Fibroblast of skin of right biceps (primary cell): ENCODE measurements around the gene GABRB1.
"Not testable (repeated sequence)": the region's sequence is repeated elsewhere in the genome, so short reads cannot be mapped to it uniquely, and the experiment has no call there.

ENCODE experiments used
- DNase-seq: peaks from one replicate; pipeline ENCODE4 v3.0.0-alpha.2; 2013

Gene GABRB1

DNA sequence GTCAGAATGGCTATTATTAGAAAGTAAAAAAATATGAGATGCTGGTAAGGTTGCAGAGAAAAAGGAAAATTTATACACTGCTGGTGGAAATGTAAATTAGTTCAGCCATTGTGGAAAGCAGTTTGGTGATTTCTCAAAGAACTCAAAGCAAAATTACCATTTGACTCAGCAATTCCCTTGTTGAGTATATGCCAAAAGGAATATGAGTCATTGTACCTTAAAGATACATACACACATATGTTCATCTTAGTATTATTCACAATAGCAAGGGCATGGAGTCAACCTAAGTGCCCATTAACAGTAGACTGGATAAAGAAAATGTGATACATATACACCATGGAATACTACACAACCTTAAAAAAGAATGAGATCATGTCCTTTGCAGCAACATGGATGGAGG is 284.0 kb downstream of the GABRB1 start:
- peak; percentile 50 for DNase-seq

DNA sequence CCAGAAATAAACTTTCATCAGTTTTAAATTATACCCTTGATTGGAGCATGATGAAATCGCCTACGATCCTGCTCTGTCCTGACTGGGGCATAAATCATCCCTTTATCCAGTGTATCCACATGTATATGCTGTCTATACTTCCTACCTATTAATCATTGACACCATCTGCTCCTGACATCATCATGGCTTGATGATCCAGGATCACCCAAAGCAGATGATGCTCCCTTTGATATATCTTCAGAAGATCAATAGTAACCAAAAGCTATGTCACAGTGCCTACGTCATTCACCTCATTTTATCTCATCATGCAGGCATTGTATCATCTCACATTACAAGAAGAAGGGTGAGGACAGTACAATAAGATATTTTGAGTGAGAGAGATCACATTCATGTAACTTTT is 294.7 kb downstream of the GABRB1 start:
- no peak for DNase-seq

GRCh38 chr4:47330866-47331265 is 299.5 kb downstream of the GABRB1 start:
- DNase-seq: no peak

DNA sequence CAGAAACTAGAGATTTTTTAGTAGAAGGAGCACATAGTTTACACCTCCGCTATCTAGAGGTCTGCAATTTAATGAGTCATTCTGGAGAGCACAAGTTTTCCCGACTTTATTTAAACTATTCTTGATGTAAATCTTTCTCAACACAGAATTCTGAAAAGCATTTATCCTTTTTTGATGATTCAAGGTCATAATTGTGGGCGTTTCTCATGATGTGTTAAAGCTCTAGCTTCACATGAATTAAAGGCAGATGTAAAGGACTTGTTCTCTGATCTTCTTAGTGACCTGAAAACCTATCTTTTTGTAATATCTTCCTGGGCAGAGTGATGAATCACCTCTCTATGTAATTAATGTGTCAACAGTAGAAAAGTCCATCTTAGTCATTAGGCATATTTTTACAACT is 303.3 kb downstream of the GABRB1 start:
- DNase-seq: peak; percentile 1

GRCh38 chr4:47337893-47338292 is 306.5 kb downstream of the GABRB1 start:
- DNase-seq: no peak

DNA sequence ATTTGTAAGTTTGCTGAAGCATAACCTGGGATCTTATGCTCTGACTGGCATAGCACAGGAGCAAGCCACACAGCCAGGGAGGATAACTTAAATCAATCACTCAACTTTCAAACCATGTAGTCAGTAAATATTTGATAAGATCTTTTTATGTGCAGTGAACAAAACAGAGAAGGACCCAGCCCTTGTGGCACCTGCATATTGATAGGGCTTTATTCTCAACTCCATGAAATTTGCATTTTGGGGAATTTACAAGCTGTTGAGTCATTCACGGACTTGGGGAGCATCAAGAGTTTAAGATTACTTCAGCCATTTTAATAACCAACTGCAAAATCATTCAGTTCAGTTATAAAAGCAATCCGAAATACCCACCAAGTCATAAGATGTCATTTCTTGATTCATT is 309.5 kb downstream of the GABRB1 start:
- no peak for DNase-seq

- no peak for DNase-seq
Observed at GRCh38 chr4:47342796-47343195, 311.4 kb downstream of the GABRB1 start.

DNA sequence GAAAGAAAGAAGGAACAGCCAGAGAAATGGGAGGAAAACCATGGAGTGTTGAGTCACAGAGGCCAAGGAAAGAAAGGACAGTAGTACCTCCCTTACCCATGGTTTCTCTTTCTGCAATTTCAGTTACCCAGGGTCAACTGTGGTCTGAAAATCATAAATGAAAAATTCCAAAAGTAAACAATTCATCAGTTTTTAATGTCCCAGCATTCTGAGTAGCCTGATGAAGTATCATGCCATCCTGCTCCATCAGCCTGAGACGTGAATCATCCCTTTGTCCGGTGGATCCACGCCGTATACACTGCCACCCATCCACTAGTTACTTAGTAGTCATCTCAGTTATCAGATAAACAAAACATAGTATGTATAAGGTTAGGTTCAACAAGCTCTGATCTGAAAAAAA is 318.0 kb downstream of the GABRB1 start:
- DNase-seq: peak; percentile 14

- DNase-seq: no peak
Observed at GRCh38 chr4:47355568-47355967, 324.2 kb downstream of the GABRB1 start.

DNA sequence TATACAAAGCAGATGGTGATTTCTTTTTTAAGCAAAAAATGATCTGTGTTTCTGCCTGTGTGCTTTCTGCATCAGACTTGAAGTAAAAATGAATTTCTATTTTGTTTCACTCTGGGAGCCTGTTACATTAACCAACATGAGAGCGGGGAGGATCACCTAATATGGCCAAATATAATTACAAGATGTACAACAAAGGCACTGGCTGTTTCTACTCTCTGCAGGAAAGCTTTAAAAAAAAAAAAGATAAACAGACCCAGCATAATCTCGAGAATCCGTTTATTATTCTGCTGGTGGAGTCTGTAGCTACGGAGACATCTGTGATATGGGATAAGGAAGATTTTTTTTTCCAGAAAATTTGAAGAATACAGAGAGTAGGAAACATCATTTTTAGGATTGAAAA is 328.5 kb downstream of the GABRB1 start:
- DNase-seq: no peak

GRCh38 chr4:47367761-47368160 is 336.4 kb downstream of the GABRB1 start:
- DNase-seq: no peak

DNA sequence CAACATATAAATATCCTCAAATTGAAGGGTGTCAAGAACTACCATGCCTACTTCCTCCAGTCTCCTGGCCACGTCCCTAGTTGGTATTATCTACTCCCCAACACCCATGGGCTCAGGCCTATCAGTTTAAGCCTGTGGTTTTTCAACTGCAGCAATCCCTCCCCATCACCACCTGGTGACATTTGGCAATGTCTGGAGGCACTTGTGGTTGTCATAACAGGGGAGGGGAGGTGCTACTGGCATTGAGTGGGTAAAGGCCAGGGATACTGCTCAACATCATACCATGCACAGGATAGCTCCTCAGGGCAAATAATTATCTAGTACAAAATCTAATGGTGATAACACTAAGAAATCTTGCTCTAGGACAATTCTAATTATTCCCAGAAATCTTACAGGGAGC is 336.8 kb downstream of the GABRB1 start:
- no peak for DNase-seq

GRCh38 chr4:47372561-47372960 is 341.2 kb downstream of the GABRB1 start:
- no peak for DNase-seq

GRCh38 chr4:47373174-47373573 is 341.8 kb downstream of the GABRB1 start:
- no peak for DNase-seq

DNA sequence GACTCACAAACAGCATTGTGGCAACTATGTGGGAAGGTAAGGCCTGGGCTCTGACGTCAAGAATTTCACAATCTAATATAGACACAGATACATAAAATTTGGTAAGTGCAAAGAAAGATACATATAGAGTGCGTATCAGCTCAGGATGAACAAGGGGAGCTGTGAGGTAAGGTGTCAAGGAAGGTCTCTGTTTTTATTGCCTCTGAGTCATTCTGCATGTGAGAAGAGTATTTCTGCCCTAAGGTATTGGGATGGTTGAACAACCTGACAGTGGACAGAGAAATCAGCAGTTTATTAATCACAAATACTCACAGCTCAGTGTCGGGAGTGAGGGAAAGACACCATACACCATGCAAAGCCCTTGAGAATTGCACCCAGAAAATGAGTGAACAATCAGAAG is 342.3 kb downstream of the GABRB1 start:
- no peak for DNase-seq

DNA sequence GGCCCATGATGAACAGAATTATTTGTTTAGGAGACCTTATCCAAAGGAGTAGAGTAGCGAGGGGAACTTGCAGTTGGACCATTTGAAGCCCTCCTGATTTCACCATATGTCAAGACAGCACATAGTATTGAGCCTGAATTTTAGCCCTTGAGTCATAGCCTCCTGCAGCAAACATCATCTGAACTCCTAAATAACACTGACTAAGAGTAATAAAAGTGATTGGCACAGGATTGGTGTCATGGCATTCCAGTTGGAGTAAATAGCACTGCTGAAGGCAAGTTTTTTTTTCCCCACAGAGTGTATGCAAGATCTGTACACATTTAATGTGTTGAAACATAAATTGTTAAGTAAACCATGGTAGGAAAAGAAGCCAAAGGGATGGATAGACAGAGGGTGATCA is 343.1 kb downstream of the GABRB1 start:
- peak; percentile 2 for DNase-seq

DNA sequence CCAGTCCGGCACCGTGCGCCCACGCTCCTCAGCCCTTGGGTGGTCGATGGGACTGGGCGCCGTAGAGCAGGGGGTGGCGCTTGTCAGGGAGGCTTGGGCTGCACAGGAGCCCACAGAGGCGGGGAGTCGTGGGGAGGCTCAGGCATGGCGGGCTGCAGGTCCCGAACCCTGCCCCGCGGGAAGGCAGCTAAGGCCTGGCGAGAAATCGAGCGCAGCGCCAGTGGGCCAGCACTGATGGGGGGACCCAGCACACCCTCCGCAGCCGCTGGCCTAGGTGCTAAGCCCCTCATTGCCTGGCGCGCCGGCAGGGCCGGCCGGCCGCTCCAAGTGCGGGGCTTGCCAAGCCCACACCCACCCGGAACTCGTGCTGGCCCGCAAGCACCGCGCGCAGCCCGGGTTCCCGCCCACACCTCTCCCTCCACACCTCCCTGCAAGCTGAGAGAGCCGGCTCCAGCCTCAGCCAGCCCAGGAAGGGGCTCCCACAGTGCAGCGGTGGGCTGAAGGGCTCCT is 346.7 kb downstream of the GABRB1 start:
- not testable (repeated sequence) for DNase-seq

DNA sequence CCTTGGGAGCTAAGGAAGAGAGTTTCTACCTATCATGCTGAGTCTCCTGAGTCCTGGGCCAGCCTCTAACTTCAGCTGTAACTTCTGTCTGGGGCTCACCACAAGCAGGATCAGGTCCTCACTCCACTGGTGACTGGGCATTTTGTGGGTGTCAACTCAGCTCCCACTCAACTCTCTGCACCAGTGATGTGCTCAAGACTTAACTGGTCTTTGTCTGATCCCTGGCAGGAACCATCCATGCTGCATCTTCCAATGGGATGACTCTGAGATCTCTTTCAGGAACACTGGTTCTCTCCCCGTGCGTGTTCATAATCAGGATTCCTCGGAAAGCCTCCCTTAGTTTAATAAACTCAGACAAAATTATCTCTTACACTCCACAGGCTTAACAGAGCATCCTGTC is 349.8 kb downstream of the GABRB1 start:
- DNase-seq: no peak

GRCh38 chr4:47382846-47383360 is 351.5 kb downstream of the GABRB1 start:
- no peak for DNase-seq

DNA sequence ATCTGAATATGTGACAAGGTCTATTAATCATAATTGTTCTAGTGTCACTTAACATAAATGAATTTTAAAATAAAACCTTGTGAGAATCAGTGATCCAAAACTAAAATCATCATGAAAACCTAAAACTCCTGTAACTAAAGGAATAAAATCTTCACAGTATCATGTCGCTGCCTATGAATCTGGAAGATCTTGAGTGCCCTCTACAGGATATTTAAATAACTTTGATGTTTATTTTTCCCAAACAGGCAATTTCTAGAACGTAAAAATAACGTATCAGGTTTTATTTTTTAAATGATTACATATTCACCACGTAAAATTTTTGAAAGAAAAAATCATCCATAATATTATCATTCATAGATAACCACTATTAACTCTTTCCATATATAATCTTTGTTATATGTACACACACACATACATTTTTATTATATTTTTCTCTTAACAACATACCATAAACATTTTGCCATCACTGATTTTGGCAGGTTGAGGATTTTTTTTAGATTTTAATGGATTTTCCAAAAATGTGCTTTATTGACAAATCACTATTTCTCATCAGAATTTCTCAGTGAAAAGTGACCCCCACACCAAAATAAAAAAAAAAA is 352.6 kb downstream of the GABRB1 start:
- DNase-seq: peak; percentile 43

DNA sequence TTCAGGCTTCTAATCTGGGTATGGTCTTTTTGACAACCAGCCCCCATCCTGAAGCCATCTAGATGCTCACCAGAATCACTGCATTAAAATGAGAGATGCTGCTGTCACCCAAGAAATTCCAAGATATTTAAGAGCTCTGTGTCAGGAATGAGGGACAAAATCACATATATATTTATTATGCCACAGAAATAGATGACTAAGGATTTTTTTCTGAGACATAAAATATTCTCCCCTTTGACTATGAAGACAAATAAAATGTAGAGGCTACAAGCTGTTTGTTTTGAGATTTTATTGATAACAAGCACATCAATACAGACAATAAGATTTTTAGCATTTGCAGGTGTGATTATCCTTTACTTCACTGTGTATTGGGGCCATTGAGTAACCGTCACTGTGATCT is 354.8 kb downstream of the GABRB1 start:
- no peak for DNase-seq

DNA sequence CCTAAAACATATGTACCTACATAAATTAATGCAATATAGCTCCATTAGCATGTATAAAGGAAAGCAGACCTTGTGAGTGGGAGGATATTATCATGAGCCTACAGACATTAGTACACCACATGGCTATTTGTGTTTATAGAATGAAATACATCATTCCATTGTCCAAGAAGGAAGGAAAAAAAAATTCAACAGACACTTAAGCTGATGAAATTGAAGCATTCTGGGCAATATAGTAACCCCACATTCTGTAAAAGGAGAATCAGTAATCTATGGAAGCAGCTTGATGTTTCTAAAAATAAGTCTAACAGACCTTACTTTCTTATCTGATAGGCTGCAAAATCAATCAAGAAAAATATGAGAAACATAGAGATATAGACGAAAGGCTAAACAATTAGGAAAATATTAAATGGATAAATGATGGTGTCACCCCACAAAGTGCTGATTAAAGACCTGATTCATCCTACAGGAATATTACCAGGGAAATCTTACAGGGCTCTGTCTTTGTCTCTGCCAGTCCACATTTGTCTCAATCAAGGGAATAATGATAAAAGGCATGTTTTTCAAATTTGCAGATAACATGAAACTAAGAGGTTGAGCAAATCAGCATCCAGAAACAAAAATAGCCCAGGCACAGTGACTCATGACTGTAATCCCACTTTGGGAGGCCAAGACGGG is 355.3 kb downstream of the GABRB1 start:
- peak; percentile 1 for DNase-seq

DNA sequence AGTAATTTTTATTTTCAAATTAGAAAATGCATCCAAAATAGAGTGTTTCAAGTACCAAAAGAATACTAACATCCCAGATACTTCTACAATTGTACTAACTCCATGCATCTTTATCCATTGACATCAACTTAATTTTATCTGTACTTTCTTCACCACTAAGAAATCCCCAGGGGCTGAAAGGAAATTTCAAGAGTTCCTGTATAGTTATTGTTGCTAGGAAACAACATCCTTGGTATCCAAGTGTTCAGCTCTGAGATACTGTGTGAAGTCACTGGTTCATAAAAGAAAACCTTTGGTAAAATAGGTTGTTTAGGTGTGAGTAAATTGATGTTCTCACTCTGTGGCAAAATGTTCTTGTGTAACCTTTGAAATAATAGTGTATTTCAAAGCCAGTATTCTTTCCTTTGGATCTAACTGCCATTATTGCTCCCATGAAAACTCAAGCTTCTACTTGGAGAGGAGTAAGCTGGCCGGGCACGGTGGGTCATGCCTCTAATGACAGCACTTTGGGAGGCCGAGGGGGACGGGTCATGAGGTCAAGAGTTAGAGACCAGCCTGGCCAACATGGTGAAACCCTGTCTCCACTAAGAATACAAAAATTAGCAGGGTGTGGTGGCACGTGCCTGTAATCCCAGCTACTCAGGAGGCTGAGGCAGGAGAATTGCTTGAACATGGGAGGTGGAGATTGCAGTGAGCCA is 359.2 kb downstream of the GABRB1 start:
- DNase-seq: peak; percentile 9

DNA sequence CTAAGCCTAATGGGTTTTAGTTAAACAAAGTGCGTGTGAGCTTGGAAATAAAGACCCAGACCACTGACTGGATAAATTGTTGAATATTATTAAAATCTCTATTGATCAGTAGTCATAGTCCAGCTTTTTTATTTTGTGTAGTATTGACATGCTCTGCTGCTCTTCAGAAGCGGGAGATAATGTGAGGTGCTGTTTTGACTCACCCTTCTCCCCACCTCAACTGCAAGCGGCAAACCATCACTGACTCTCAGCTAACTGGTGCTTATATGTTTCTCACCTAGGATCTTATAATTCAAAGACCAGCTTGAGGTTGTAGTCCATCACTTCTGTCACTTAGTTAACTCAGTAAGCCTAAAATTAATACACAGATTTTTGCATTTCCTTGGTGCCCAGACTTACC is 359.9 kb downstream of the GABRB1 start:
- no peak for DNase-seq
